Astrocyte of the spinal cord (primary cell): ENCODE measurements around the gene TTC32.

Experiments used
- DNase-seq: peaks from one replicate; pipeline ENCODE4 v3.0.0; 2011; ENCODE audit warnings: low read depth, low spot score
- H3K4me3 ChIP-seq: 2 replicates; pipeline ENCODE4 v1.5.1; 2011; ENCODE audit warnings: low read depth, mild to moderate bottlenecking, low read length, moderate library complexity
- CTCF ChIP-seq: IDR thresholded peaks from 2 replicates; pipeline ENCODE4 v1.5.1; 2012; ENCODE audit warnings: low read depth, mild to moderate bottlenecking, low read length, inconsistent platforms
- in situ Hi-C: cut with HindIII; loops from 2 replicates; pipeline ENCODE4 v1.10.0; 2017; ENCODE audit warnings: low sequenced_read_pairs

The TTC32 gene

GRCh38 chr2:19875280-19875679 lies 26.5 kb downstream of the TTC32 start:
- no peak for TF ChIP-seq CTCF
- in situ Hi-C loops, result no loop called here
- no peak for DNase-seq
- no peak overlapping the region for H3K4me3 ChIP-seq

GRCh38 chr2:19874726-19875125 lies 27.1 kb downstream of the TTC32 start:
- H3K4me3 ChIP-seq, result no peak overlapping the region
- no peak for TF ChIP-seq CTCF
- in situ Hi-C loops, result no loop called here
- DNase-seq, result no peak

GRCh38 chr2:19873014-19873413 lies 28.8 kb downstream of the TTC32 start:
- in situ Hi-C loops, result no loop called here
- DNase-seq, result no peak
- TF ChIP-seq CTCF, result no peak
- no peak overlapping the region for H3K4me3 ChIP-seq

GRCh38 chr2:19872302-19872701 lies 29.5 kb downstream of the TTC32 start:
- TF ChIP-seq CTCF, result no peak
- H3K4me3 ChIP-seq, result no peak overlapping the region
- in situ Hi-C loops, result no loop called here
- no peak for DNase-seq

- DNase-seq, result no peak
- TF ChIP-seq CTCF, result no peak
- no peak overlapping the region for H3K4me3 ChIP-seq
- in situ Hi-C loops, result no loop called here
Measured at GRCh38 chr2:19871836-19872235, 29.9 kb downstream of the TTC32 start.

- no peak for DNase-seq
- TF ChIP-seq CTCF, result no peak
- no peak overlapping the region for H3K4me3 ChIP-seq
- in situ Hi-C loops, result no loop called here
Measured at GRCh38 chr2:19870792-19871191, 31.0 kb downstream of the TTC32 start.
